Left ventricle myocardium inferior (tissue), 1 donor: ENCODE results near the gene AK9. TPM values are rescaled to one million over a fixed set of nuclear protein-coding genes. Genes with fewer than 3 reads are reported as not detected.

ENCODE experiments used
- DNase-seq: peaks from one replicate; pipeline ENCODE4 v3.0.0-alpha.2; 2020
- H3K27ac ChIP-seq: fragments of 200-600 bp; replicated peaks from 2 replicates; pipeline ENCODE4 v1.8.0; 2021
- H3K27me3 ChIP-seq: fragments of 200-600 bp; 2 replicates; pipeline ENCODE4 v1.8.0; 2021; ENCODE audit warnings: low read depth
- H3K36me3 ChIP-seq: fragments of 200-600 bp; 2 replicates; pipeline ENCODE4 v1.8.0; 2021
- H3K4me1 ChIP-seq: fragments of 200-600 bp; 2 replicates; pipeline ENCODE4 v1.8.0; 2021
- H3K4me3 ChIP-seq: fragments of 200-600 bp; 2 replicates; pipeline ENCODE4 v1.8.0; 2021; ENCODE audit warnings: mild to moderate bottlenecking, moderate library complexity
- H3K9me3 ChIP-seq: fragments of 200-600 bp; replicated peaks from 2 replicates; pipeline ENCODE4 v1.8.0; 2021
- CTCF ChIP-seq: fragments of 200-600 bp; IDR thresholded peaks from 2 replicates; pipeline ENCODE4 v1.8.0; 2021; ENCODE audit warnings: antibody characterized with exemption, mild to moderate bottlenecking, borderline replicate concordance
- intact Hi-C: fragments of 100-400 bp; cut with micrococcal nuclease; formaldehyde crosslinking; loops from one replicate; pipeline ENCODE4 v1.11.0; 2022
- total RNA-seq: library from RNA; stranded (reverse); fragmentation: NEBNext Ultra II Directional; extraction: Animal tissue kit (Norgen Biotek cat#: 25700); gene quantifications from one replicate; pipeline ENCODE4 v1.2.1, GENCODE V29; 2021
- donor health status: DM: no; HTN: yes; CAD: no; lungs with severe emphysema.

The AK9 gene
- total RNA-seq, 1 donor from 2014 or later = 12.6 TPM

GRCh38 chr6:109628158-109629000, 62.6 kb downstream of the AK9 start:
- DNase-seq = no peak
- Histone ChIP-seq H3K9me3 (peaks cover 28% of the 10 kb centered on the region), H3K27ac (no peak overlapping the region), H3K27me3 (no peaks in the 10 kb centered on the region), H3K4me1 (no peaks in the 10 kb centered on the region), H3K4me3 (no peak overlapping the region), H3K36me3 (peaks cover 33% of the 10 kb centered on the region)
- no peak for TF ChIP-seq CTCF
- intact Hi-C loops = no loop called here

GRCh38 chr6:109626311-109626710, 64.7 kb downstream of the AK9 start:
- no peaks in the 10 kb centered on the region for H3K4me1 ChIP-seq
- intact Hi-C loops = no loop called here
- H3K4me3 ChIP-seq = no peak overlapping the region
- peaks cover 19% of the 10 kb centered on the region for H3K9me3 ChIP-seq
- H3K27me3 ChIP-seq = no peaks in the 10 kb centered on the region
- no peak for DNase-seq
- no peak overlapping the region for H3K27ac ChIP-seq
- TF ChIP-seq CTCF = no peak
- peaks cover 15% of the 10 kb centered on the region for H3K36me3 ChIP-seq

- Histone ChIP-seq H3K4me1 (no peaks in the 10 kb centered on the region), H3K27ac (no peak overlapping the region), H3K9me3 (peaks cover 18% of the 10 kb centered on the region), H3K27me3 (no peaks in the 10 kb centered on the region), H3K36me3 (peaks cover 6% of the 10 kb centered on the region), H3K4me3 (no peak overlapping the region)
- no peak for DNase-seq
- TF ChIP-seq CTCF = no peak
- intact Hi-C loops = no loop called here
These were observed 65.8 kb downstream of the AK9 start for GRCh38 chr6:109625199-109625598.

- no peaks in the 10 kb centered on the region for H3K4me1 ChIP-seq
- H3K27ac ChIP-seq = no peak overlapping the region
- H3K9me3 ChIP-seq = peaks cover 18% of the 10 kb centered on the region
- H3K36me3 ChIP-seq = peaks cover 2% of the 10 kb centered on the region
- H3K27me3 ChIP-seq = no peaks in the 10 kb centered on the region
- no peak for DNase-seq
- TF ChIP-seq CTCF = no peak
- no peak overlapping the region for H3K4me3 ChIP-seq
- intact Hi-C loops = no loop called here
These were observed 67.7 kb downstream of the AK9 start for GRCh38 chr6:109623288-109623687.

- Histone ChIP-seq H3K27me3 (no peaks in the 10 kb centered on the region), H3K4me3 (no peak overlapping the region), H3K4me1 (no peaks in the 10 kb centered on the region), H3K36me3 (peaks cover 31% of the 10 kb centered on the region), H3K9me3 (no peaks in the 10 kb centered on the region), H3K27ac (no peak overlapping the region)
- intact Hi-C loops = no loop called here
- no peak for DNase-seq
- no peak for TF ChIP-seq CTCF
These were observed 78.7 kb downstream of the AK9 start for GRCh38 chr6:109612268-109612667.
